Liver (tissue), 9 donors: Measurements from ENCODE around the gene LPP. TPM values are rescaled to one million over a fixed set of nuclear protein-coding genes. Genes with fewer than 3 reads are reported as not detected.

Experiments used
- DNase-seq: peaks from one replicate; pipeline ENCODE4 v3.0.0-alpha.2; 2017; ENCODE audit warnings: low spot score
- H3K27ac ChIP-seq, 2 donors: one replicate each; pipeline ENCODE4 v1.7.0; 2013; ENCODE audit warnings: inconsistent platforms in 2 of 2, low read length in 2 of 2, control low read depth in 1 of 2, low read depth in 1 of 2, mild to moderate bottlenecking in 1 of 2
- H3K27me3 ChIP-seq, 4 donors: one replicate each; pipeline versions ENCODE4 v1.6.1 to v1.7.0; 2013; ENCODE audit warnings: low read length in 3 of 4, inconsistent platforms in 1 of 4, mild to moderate bottlenecking in 1 of 4, moderate library complexity in 1 of 4; ENCODE audit not compliant: control insufficient read depth in 4 of 4, insufficient read depth in 4 of 4
- H3K36me3 ChIP-seq, 4 donors: one replicate each; pipeline versions ENCODE4 v1.6.1 to v1.7.0; 2013; ENCODE audit warnings: low read length in 3 of 4, mild to moderate bottlenecking in 3 of 4, low read depth in 1 of 4, moderate library complexity in 1 of 4; ENCODE audit not compliant: control insufficient read depth in 4 of 4, insufficient read depth in 3 of 4
- H3K4me1 ChIP-seq, 4 donors: one replicate each; pipeline versions ENCODE4 v1.6.1 to v1.7.0; 2013; ENCODE audit warnings: low read length in 3 of 4, mild to moderate bottlenecking in 3 of 4, moderate library complexity in 1 of 4; ENCODE audit not compliant: control insufficient read depth in 4 of 4, insufficient read depth in 4 of 4
- H3K4me3 ChIP-seq, 3 donors: one replicate each; pipeline versions ENCODE4 v1.6.1 to v1.7.0; 2013; ENCODE audit warnings: low read length in 3 of 3, control low read depth in 1 of 3, low read depth in 1 of 3, mild to moderate bottlenecking in 1 of 3
- H3K9ac ChIP-seq, 2 donors: one replicate each; pipeline ENCODE4 v1.7.0; 2013; ENCODE audit warnings: low read length in 2 of 2, mild to moderate bottlenecking in 2 of 2, moderate library complexity in 2 of 2, control low read depth in 1 of 2, low read depth in 1 of 2
- H3K9me3 ChIP-seq, 4 donors: one replicate each; pipeline versions ENCODE4 v1.6.1 to v1.7.0; 2013; ENCODE audit warnings: low read length in 3 of 4; ENCODE audit not compliant: control insufficient read depth in 4 of 4
- EGR1 ChIP-seq, 2 donors: IDR thresholded peaks; 2 replicates each; pipeline ENCODE4 v1.6.1; 2016 to 2018; ENCODE audit warnings: antibody characterized with exemption in 2 of 2, low read depth in 2 of 2
- FOXA1 ChIP-seq: IDR thresholded peaks from 2 replicates; pipeline ENCODE4 v1.6.1; 2016; ENCODE audit warnings: antibody characterized with exemption
- FOXA2 ChIP-seq: IDR thresholded peaks from 2 replicates; pipeline ENCODE4 v1.6.1; 2016; ENCODE audit warnings: antibody characterized with exemption
- GABPA ChIP-seq, 2 donors: IDR thresholded peaks in 1 of 2; conservative IDR thresholded peaks in 1 of 2; 2 replicates each; pipeline ENCODE4 v1.6.1; 2016; ENCODE audit warnings: antibody characterized with exemption in 2 of 2, mild to moderate bottlenecking in 1 of 2, moderate library complexity in 1 of 2
- HNF4A ChIP-seq, 2 donors: conservative IDR thresholded peaks; 2 replicates each; pipeline ENCODE4 v1.6.1; 2016; ENCODE audit warnings: antibody characterized with exemption in 2 of 2, mild to moderate bottlenecking in 2 of 2
- HNF4G ChIP-seq: IDR thresholded peaks from 2 replicates; pipeline ENCODE4 v1.6.1; 2016; ENCODE audit warnings: antibody characterized with exemption
- JUND ChIP-seq, 2 donors: IDR thresholded peaks; 2 replicates each; pipeline ENCODE4 v1.6.1; 2016; ENCODE audit warnings: antibody characterized with exemption in 2 of 2
- NR2F2 ChIP-seq: IDR thresholded peaks from 2 replicates; pipeline ENCODE4 v1.6.1; 2016; ENCODE audit warnings: antibody characterized with exemption
- RAD21 ChIP-seq, 2 donors: IDR thresholded peaks; 2 replicates each; pipeline ENCODE4 v1.6.1; 2016; ENCODE audit warnings: antibody characterized with exemption in 2 of 2, mild to moderate bottlenecking in 2 of 2
- RXRA ChIP-seq, 2 donors: IDR thresholded peaks; 2 replicates each; pipeline ENCODE4 v1.6.1; 2017 to 2018; ENCODE audit warnings: antibody characterized with exemption in 2 of 2, mild to moderate bottlenecking in 1 of 2
- SP1 ChIP-seq: IDR thresholded peaks from 2 replicates; pipeline ENCODE4 v1.6.1; 2018; ENCODE audit warnings: antibody characterized with exemption, mild to moderate bottlenecking
- TAF1 ChIP-seq: conservative IDR thresholded peaks from 2 replicates; pipeline ENCODE4 v1.6.1; 2016; ENCODE audit warnings: antibody characterized with exemption, mild to moderate bottlenecking
- YY1 ChIP-seq: IDR thresholded peaks from 2 replicates; pipeline ENCODE4 v1.6.1; 2016; ENCODE audit warnings: antibody characterized with exemption, mild to moderate bottlenecking
- WGBS: extraction: QIAGEN DNeasy Blood & Tissue Kit; methylation state at CpG from one replicate; pipeline ENCODE4 v1.1.7; 2013; 5-methylcytosine and 5-hydroxymethylcytosine counted together
- polyA plus RNA-seq, 2 donors: library from polyadenylated mRNA; stranded (reverse) in 1 of 2; unstranded in 1 of 2; fragments of 200-250 nt in 1 of 2; fragments of >200 nt in 1 of 2; fragmentation: Nextera tagmentation in 1 of 2; extraction: Ambion mirVana in 1 of 2; gene quantifications; one replicate each; pipeline versions ENCODE4 v1.2.1 to v1.2.3, GENCODE V29; 2013 to 2015
- total RNA-seq, 2 donors: library from RNA; depleted of rRNA; stranded (reverse); fragments of >200 nt; gene quantifications; one replicate each; pipeline ENCODE4 v1.2.3, GENCODE V29; 2014
- TF ChIP-seq, protein P1 (sequence below): IDR thresholded peaks from 2 replicates; pipeline ENCODE4 v1.6.1; 2016; ENCODE audit warnings: antibody characterized with exemption, mild to moderate bottlenecking
- TF ChIP-seq, protein P2 (sequence below): IDR thresholded peaks from 2 replicates; pipeline ENCODE4 v1.6.1; 2016; ENCODE audit warnings: antibody characterized with exemption
- TF ChIP-seq, protein P3 (sequence below): IDR thresholded peaks from 2 replicates; pipeline ENCODE4 v1.6.1; 2016; ENCODE audit warnings: antibody characterized with exemption
- TF ChIP-seq, protein P4 (sequence below): fragments of 150-350 bp; IDR thresholded peaks from 2 replicates; pipeline ENCODE4 v1.5.1; 2017; ENCODE audit warnings: improper control_type of control experiment, low read depth, low read length; ENCODE audit not compliant: missing input control
- TF ChIP-seq, protein P5 (sequence below): IDR thresholded peaks from 2 replicates; pipeline ENCODE4 v1.6.1; 2016; ENCODE audit warnings: antibody characterized with exemption
- donor health status: healthy.
- donor health status: healthy.
- donor health status: healthy.
- donor health status: healthy.
- donor health status: healthy.

Gene LPP
- total and polyA plus RNA-seq, 4 donors, result 3.3 to 53.7 (median 28.2) TPM

DNA sequence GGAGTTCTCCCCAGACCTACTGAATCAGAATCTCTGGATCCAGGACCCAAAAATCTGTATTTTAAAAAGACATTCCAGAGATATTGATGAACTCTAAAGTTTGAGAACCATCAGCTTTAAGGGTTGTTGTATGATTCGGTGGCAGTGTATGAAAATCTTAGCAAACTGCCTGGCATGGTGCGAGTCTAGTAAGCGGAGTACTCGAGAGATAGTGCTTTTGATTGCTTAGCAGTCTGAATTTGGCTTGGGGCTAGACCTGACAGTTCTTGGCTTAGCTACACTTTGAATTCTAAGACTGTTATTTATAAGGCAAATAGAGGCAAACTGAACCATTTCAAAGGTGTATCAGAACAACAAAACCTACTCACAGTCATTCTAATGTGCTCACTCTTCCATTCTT is 329.0 kb downstream of the LPP start:
- Histone ChIP-seq H3K27me3 (no peaks in the 10 kb centered on the region), H3K27ac (no peak overlapping the region), H3K4me3 (no peak overlapping the region), H3K9ac (no peak overlapping the region), H3K9me3 (no peaks in the 10 kb centered on the region), H3K4me1 (no peaks in the 10 kb centered on the region), H3K36me3 (peaks cover 0 to 10% (median 5%) of the 10 kb centered on the region in 4 donors)
- TF ChIP-seq, protein P1, sequence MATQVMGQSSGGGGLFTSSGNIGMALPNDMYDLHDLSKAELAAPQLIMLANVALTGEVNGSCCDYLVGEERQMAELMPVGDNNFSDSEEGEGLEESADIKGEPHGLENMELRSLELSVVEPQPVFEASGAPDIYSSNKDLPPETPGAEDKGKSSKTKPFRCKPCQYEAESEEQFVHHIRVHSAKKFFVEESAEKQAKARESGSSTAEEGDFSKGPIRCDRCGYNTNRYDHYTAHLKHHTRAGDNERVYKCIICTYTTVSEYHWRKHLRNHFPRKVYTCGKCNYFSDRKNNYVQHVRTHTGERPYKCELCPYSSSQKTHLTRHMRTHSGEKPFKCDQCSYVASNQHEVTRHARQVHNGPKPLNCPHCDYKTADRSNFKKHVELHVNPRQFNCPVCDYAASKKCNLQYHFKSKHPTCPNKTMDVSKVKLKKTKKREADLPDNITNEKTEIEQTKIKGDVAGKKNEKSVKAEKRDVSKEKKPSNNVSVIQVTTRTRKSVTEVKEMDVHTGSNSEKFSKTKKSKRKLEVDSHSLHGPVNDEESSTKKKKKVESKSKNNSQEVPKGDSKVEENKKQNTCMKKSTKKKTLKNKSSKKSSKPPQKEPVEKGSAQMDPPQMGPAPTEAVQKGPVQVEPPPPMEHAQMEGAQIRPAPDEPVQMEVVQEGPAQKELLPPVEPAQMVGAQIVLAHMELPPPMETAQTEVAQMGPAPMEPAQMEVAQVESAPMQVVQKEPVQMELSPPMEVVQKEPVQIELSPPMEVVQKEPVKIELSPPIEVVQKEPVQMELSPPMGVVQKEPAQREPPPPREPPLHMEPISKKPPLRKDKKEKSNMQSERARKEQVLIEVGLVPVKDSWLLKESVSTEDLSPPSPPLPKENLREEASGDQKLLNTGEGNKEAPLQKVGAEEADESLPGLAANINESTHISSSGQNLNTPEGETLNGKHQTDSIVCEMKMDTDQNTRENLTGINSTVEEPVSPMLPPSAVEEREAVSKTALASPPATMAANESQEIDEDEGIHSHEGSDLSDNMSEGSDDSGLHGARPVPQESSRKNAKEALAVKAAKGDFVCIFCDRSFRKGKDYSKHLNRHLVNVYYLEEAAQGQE, result no peak
- TF ChIP-seq JUND (IDR thresholded peaks at IDR 0.05), result no peak
- TF ChIP-seq FOXA1, result no peak
- TF ChIP-seq NR2F2, result no peak
- no peak for TF ChIP-seq TAF1
- TF ChIP-seq SP1, result no peak
- TF ChIP-seq HNF4G, result no peak
- TF ChIP-seq GABPA (IDR thresholded peaks at IDR 0.05 in 1 of 2, conservative IDR thresholded peaks at IDR 0.05 in 1 of 2), result no peak
- TF ChIP-seq, protein P2, sequence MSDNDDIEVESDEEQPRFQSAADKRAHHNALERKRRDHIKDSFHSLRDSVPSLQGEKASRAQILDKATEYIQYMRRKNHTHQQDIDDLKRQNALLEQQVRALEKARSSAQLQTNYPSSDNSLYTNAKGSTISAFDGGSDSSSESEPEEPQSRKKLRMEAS, result no peak
- TF ChIP-seq HNF4A (conservative IDR thresholded peaks at IDR 0.05), result no peak
- no peak for TF ChIP-seq FOXA2
- no peak for TF ChIP-seq EGR1 (IDR thresholded peaks at IDR 0.05; ENCODE audit: low read depth in 2 of 2)
- TF ChIP-seq, protein P3, sequence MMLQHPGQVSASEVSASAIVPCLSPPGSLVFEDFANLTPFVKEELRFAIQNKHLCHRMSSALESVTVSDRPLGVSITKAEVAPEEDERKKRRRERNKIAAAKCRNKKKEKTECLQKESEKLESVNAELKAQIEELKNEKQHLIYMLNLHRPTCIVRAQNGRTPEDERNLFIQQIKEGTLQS, result no peak
- TF ChIP-seq, protein P4, sequence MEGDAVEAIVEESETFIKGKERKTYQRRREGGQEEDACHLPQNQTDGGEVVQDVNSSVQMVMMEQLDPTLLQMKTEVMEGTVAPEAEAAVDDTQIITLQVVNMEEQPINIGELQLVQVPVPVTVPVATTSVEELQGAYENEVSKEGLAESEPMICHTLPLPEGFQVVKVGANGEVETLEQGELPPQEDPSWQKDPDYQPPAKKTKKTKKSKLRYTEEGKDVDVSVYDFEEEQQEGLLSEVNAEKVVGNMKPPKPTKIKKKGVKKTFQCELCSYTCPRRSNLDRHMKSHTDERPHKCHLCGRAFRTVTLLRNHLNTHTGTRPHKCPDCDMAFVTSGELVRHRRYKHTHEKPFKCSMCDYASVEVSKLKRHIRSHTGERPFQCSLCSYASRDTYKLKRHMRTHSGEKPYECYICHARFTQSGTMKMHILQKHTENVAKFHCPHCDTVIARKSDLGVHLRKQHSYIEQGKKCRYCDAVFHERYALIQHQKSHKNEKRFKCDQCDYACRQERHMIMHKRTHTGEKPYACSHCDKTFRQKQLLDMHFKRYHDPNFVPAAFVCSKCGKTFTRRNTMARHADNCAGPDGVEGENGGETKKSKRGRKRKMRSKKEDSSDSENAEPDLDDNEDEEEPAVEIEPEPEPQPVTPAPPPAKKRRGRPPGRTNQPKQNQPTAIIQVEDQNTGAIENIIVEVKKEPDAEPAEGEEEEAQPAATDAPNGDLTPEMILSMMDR, result no peak
- TF ChIP-seq RXRA (IDR thresholded peaks at IDR 0.05), result no peak
- no peak for TF ChIP-seq YY1
- TF ChIP-seq, protein P5, sequence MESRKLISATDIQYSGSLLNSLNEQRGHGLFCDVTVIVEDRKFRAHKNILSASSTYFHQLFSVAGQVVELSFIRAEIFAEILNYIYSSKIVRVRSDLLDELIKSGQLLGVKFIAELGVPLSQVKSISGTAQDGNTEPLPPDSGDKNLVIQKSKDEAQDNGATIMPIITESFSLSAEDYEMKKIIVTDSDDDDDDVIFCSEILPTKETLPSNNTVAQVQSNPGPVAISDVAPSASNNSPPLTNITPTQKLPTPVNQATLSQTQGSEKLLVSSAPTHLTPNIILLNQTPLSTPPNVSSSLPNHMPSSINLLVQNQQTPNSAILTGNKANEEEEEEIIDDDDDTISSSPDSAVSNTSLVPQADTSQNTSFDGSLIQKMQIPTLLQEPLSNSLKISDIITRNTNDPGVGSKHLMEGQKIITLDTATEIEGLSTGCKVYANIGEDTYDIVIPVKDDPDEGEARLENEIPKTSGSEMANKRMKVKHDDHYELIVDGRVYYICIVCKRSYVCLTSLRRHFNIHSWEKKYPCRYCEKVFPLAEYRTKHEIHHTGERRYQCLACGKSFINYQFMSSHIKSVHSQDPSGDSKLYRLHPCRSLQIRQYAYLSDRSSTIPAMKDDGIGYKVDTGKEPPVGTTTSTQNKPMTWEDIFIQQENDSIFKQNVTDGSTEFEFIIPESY, result no peak
- TF ChIP-seq RAD21 (IDR thresholded peaks at IDR 0.05), result no peak
- no peak for DNase-seq
- 77% methylated on average over 4 of the region's 4 CpGs for WGBS
